HEK293 (cell line): Measurements from ENCODE around the gene KRTAP5-9.
"Not testable (repeated sequence)": the region's sequence is repeated elsewhere in the genome, so short reads cannot be mapped to it uniquely, and the experiment has no call there.

Source experiments
- CTCF ChIA-PET: fragments of 350-600 bp; formaldehyde crosslinking; extraction: SDS; loops from one replicate; lab custom pipeline; 2021; ENCODE audit warnings: antibody characterized with exemption; lab: Yijun Ruan, JAX
- POLR2A ChIA-PET: fragments of 300-600 bp; formaldehyde crosslinking; extraction: SDS; loops from one replicate; lab custom pipeline; 2020; ENCODE audit warnings: antibody characterized with exemption, inconsistent platforms; lab: Yijun Ruan, JAX
- H3K27ac ChIP-seq: fragments of 200-500 bp; sonication (Bioruptor generic); 2 replicates; pipeline ENCODE4 v1.5.1; 2014; ENCODE audit warnings: low read depth, low read length, control low read depth, inconsistent platforms; ENCODE audit errors: extremely low read depth
- H3K36me3 ChIP-seq, 2 experiments: fragments of 200-500 bp in 1 of 2; sonication (Bioruptor generic) in 1 of 2; 1 replicate in 1 of 2; 2 replicates in 1 of 2; pipeline ENCODE4 v1.5.1; 2014 to 2017; ENCODE audit warnings: inconsistent platforms in 2 of 2, low read length in 2 of 2; ENCODE audit not compliant: control insufficient read depth in 2 of 2, insufficient read depth in 1 of 2
- H3K4me1 ChIP-seq: fragments of 200-500 bp; sonication (Bioruptor generic); 2 replicates; pipeline ENCODE4 v1.5.1; 2014; ENCODE audit warnings: mild to moderate bottlenecking, low read length, inconsistent platforms; ENCODE audit not compliant: control insufficient read depth, insufficient read depth
- H3K4me3 ChIP-seq: 2 replicates; pipeline ENCODE4 v1.5.1; 2011; ENCODE audit warnings: low read depth, mild to moderate bottlenecking, control low read depth, low read length, moderate library complexity
- H3K9me3 ChIP-seq: fragments of 200-500 bp; sonication (Bioruptor generic); 2 replicates; pipeline ENCODE4 v1.5.1; 2014; ENCODE audit warnings: low read depth, low read length, inconsistent platforms; ENCODE audit not compliant: control insufficient read depth, insufficient read depth
- ZNF654 ChIP-seq: fragments of 450-650 bp; formaldehyde crosslinking; IDR thresholded peaks from 2 replicates; pipeline ENCODE4 v1.5.1; 2016; ENCODE audit warnings: low read depth, missing biosample characterization, missing genetic modification characterization

KRTAP5-9 gene

DNA sequence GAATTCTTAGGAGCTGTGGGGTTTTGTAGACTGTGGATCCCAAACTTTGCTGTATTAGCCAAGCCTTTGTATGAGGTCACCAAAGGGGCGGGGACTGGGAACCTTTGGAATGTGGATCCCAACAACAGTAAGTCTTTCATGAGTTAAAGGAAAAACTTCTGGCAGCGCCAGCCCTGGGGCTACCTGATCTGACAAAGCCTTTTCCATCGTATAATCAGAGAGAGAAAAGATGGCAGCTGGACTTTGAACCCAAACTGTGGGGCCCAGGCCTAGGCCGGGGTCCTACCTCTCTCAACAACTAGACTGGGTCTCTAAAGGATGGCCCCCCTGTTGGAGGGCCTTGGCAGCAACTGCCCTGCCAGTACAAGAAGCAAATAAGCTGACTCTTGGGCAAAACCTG, 40.1 kb downstream of the KRTAP5-9 start:
- CTCF ChIA-PET, H3K36me3 ChIP-seq, POLR2A ChIA-PET, H3K9me3 ChIP-seq, H3K4me3 ChIP-seq, H3K4me1 ChIP-seq, H3K27ac ChIP-seq: not testable (repeated sequence)

DNA sequence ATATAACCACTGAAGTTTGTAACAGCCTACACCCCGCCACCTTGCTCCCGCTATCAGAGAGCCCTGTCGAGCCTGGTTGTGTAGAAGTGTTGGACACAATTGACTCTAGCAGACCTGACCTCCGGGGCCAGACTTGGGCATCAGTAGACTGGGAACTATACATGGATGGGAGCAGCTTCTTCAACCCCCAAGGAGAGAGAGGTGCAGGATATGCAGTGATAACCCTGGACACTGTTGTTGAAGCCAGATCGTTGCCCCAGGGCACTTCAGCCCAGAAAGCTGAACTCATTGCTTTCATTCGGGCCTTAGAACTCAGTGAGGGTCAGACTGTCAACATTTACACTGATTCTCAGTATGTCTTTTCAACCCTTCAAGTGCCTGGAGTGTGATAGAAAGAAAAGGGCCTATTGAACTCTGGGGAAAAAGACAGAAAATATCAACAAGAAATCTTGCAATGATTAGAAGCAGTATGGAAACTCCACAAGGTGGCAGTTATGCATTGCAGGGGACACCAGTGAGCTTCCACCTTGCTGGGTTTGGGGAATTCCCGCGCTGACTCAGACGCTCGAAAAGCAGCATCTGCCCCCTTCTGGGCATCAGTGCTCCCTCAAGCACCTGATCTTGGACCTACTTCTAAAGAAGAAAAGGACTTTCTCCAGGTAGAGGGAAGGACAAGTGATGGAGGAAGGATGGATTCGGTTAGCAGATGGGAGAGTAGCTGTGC, 40.8 kb downstream of the KRTAP5-9 start:
- H3K4me1 ChIP-seq, POLR2A ChIA-PET, H3K27ac ChIP-seq, H3K9me3 ChIP-seq, H3K4me3 ChIP-seq, H3K36me3 ChIP-seq: not testable (repeated sequence)
- CTCF ChIA-PET: interaction anchor here (0.6 kb wide), 1 partner anchor 100 kb away, joined by 5 read pairs; no protein-coding TSS in a partner anchor
- TF ChIP-seq ZNF654: peak; percentile 41

DNA sequence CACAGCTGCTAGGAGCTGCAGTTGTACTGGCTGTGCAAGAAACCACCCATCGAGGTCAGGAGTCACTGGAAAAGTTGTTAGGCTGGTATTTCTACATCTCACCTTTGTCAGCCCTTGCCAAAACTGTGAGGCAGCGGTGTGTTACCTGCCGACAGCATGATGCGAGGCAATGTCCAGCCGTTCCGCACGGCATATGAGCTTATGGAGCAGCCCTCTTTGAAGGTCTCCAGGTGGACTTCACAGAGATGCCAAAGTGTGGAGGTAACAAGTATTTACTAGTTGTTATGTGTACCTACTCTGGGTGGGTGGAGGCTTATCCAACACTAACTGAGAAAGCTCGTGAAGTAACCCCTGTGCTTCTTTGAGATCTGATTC, 41.3 kb downstream of the KRTAP5-9 start:
- CTCF ChIA-PET: interaction anchor here (0.6 kb wide), 1 partner anchor 101 kb away, joined by 5 read pairs; no protein-coding TSS in a partner anchor
- H3K27ac ChIP-seq, H3K36me3 ChIP-seq, H3K4me1 ChIP-seq, H3K4me3 ChIP-seq, POLR2A ChIA-PET, H3K9me3 ChIP-seq: not testable (repeated sequence)
